HG02884 (cell line): ENCODE data around the gene TERF2IP.

Experiments
- ATAC-seq: cut with Tn5 transposase; IDR thresholded peaks from one replicate; pipeline ENCODE4 v1.9.1; 2021; ENCODE audit warnings: mild to moderate bottlenecking, moderate library complexity; ENCODE audit not compliant: unreplicated experiment

Gene TERF2IP

GRCh38 chr16:75647492-75648264 is at the start of gene TERF2IP, which contains the start of gene KARS1:
Gene TERF2IP (plus strand): TSS chr16:75647773. CDS start chr16:75647883, 110 bp downstream.
Gene KARS1 (minus strand): TSS chr16:75647665. CDS start chr16:75647639, 26 bp downstream.
- peak; percentile 78 for ATAC-seq

- no peak for ATAC-seq
Measured at GRCh38 chr16:75599452-75600277, 47.9 kb upstream of the TERF2IP start.

GRCh38 chr16:75603241-75603640 is 44.3 kb upstream of the TERF2IP start:
- no peak for ATAC-seq

GRCh38 chr16:75606507-75606906 is 41.1 kb upstream of the TERF2IP start:
- ATAC-seq, result no peak

GRCh38 chr16:75614066-75614897 is 33.3 kb upstream of the TERF2IP start:
- no peak for ATAC-seq

- ATAC-seq, result no peak
Measured at GRCh38 chr16:75615619-75616018, 32.0 kb upstream of the TERF2IP start.

GRCh38 chr16:75616521-75617010 is 31.0 kb upstream of the TERF2IP start:
- peak; percentile 51 for ATAC-seq

- ATAC-seq, result no peak
Measured at GRCh38 chr16:75617121-75617520, 30.5 kb upstream of the TERF2IP start.

- ATAC-seq, result no peak
Measured at GRCh38 chr16:75618780-75619179, 28.8 kb upstream of the TERF2IP start.

GRCh38 chr16:75620326-75621169 is 27.0 kb upstream of the TERF2IP start:
- no peak for ATAC-seq

- ATAC-seq, result no peak
Measured at GRCh38 chr16:75621170-75621477, 26.4 kb upstream of the TERF2IP start.

- peak; percentile 93 for ATAC-seq
Measured at GRCh38 chr16:75622761-75623605, 24.6 kb upstream of the TERF2IP start, which contains the start of gene ADAT1. Gene ADAT1 (minus strand): TSS chr16:75623281. CDS start chr16:75620799, 2,482 bp downstream.

GRCh38 chr16:75624921-75625334 is 22.6 kb upstream of the TERF2IP start:
- ATAC-seq, result no peak

GRCh38 chr16:75626806-75627205 is 20.8 kb upstream of the TERF2IP start:
- no peak for ATAC-seq

- ATAC-seq, result no peak
Measured at GRCh38 chr16:75627851-75628250, 19.7 kb upstream of the TERF2IP start.

- no peak for ATAC-seq
Measured at GRCh38 chr16:75628351-75628750, 19.2 kb upstream of the TERF2IP start.

- ATAC-seq, result no peak
Measured at GRCh38 chr16:75629132-75629531, 18.4 kb upstream of the TERF2IP start.

- no peak for ATAC-seq
Measured at GRCh38 chr16:75630052-75630451, 17.5 kb upstream of the TERF2IP start.

GRCh38 chr16:75632857-75633256 is 14.7 kb upstream of the TERF2IP start:
- ATAC-seq, result no peak
